ENCODE data around the gene CHN2.

Gene CHN2

DNA sequence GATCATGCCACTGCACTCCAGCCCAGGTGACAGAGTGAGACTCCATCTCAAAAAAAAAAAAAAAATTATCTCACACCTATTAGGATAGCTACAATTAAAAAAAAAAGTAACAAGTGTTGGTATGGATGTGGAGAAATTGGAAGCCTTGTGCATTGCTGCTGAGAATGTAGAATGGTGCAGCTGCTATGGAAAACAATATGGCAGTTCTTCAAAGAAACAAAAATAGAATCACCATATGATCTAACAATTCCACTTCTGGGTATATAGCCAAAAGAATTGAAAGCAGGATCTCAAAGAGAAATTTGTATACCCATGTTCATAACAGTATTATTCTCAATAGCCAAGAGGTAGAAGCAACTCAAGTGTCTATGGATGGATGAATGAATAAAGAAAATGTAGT is 225.4 kb downstream of the CHN2 start:
- Histone ChIP-seq H3K4me1 (ENCODE audit: insufficient read depth, low read length) (peaks cover 8% of the 10 kb centered on the region), H3K36me3 (ENCODE audit: insufficient read depth, low read length) (no peaks in the 10 kb centered on the region), H3K9ac (ENCODE audit: low read depth, low read length) (no peak overlapping the region), H3K9me3 (ENCODE audit: control insufficient read depth, insufficient read depth, low read length) (no peaks in the 10 kb centered on the region)

DNA sequence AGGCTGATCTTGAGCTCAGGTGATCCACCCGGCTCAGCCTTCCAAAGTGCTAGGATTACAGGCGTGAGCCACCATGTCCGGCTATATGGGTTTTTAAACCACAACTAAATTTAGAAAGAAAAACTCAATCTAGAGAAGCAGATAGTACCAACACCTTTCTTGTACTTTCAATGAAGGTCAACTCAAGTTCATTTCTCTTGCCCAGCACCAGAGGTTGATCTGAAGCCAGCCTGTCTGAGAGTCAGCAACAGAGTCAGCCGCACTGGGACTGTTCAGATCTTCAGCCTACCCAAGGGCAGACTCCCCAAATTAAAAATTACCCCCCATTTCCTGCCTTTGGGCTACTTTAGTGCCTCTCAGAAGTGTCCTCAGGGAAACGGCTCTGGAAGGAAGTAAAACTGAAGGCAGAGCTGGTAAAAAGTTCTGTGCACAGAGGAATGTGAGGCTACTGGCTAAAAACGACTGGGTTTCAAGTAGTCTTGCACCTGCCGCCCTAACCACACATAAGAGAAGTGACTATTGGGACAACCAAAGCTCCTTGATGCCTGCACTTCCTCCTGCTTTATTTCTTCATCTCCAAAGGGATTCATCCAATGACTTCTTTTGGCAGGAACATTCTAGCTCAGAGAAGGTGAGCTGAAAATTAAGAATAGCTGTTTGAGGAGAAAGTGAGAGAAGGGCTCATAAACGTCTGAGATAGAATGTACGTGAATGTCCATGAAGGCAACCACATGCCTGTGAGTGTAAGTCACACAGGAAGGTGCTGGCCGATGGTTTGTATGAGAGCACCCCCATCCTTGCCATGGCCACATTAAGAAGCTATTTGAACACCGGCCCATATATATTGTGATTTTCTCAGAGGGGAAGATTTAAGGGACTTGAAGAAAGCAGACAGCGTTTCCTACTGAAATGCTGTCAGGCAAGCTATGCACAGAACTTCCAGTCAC is 226.7 kb downstream of the CHN2 start:
- Histone ChIP-seq H3K9ac (ENCODE audit: low read depth, low read length) (no peak overlapping the region), H3K9me3 (ENCODE audit: control insufficient read depth, insufficient read depth, low read length) (no peaks in the 10 kb centered on the region), H3K36me3 (ENCODE audit: insufficient read depth, low read length) (no peaks in the 10 kb centered on the region), H3K4me1 (ENCODE audit: insufficient read depth, low read length) (peaks cover 8% of the 10 kb centered on the region)

DNA sequence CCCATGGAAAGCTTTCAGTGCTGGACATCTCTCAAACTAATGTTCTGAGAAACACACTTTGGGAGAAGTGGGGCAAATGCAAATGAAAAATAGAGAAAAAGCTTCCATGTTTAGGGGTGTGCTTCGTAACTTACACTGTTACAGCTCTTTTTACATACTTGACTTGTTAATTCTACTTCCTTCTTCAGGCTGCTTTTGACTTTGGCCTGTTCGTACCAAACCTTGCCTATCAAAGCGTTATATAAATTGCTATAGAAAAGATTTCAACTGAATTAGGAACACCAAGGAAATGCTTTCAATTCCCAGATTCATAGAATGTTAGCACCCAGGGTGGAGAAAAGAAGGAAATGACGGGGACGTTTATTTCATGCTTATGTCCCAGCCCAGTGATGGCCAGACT is 228.3 kb downstream of the CHN2 start:
- Histone ChIP-seq H3K9ac (ENCODE audit: low read depth, low read length) (no peak overlapping the region), H3K36me3 (ENCODE audit: insufficient read depth, low read length) (no peaks in the 10 kb centered on the region), H3K9me3 (ENCODE audit: control insufficient read depth, insufficient read depth, low read length) (no peaks in the 10 kb centered on the region), H3K4me1 (ENCODE audit: insufficient read depth, low read length) (peaks cover 8% of the 10 kb centered on the region)

DNA sequence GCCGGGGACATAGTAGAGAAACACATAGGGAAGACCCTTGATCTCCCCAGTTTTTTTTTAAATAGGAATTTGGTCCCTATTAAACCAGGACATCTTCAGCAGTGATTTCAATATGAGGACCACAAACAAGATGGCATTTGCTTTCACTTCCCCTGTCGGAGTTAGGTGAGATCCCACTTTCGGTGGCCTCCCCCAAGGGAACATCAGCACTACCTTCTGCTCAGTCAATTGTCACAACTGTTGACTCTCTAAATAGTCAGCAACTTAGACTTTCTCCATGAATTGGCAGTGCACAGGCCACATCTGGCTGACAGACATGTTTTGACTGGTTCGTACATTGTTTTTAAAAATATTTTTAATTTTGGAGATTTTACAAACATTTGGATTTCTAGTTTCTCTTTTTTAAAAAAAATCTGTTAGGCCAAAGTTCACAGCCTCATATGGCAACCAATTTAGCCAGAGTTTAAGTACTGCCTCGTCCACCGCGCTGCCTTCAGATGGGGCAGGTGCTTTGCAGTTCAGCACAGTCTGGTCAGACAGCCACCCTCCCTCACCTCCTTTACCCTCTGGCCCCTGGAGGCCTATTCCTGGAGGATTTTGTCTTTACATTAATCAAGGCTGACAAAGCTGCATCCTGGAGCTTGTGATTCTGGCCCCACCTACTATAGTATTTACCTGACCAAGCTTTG is 229.9 kb downstream of the CHN2 start:
- no peaks in the 10 kb centered on the region for H3K9me3 ChIP-seq (ENCODE audit: control insufficient read depth, insufficient read depth, low read length)
- H3K9ac ChIP-seq (ENCODE audit: low read depth, low read length): no peak overlapping the region
- no peaks in the 10 kb centered on the region for H3K36me3 ChIP-seq (ENCODE audit: insufficient read depth, low read length)
- peaks cover 8% of the 10 kb centered on the region for H3K4me1 ChIP-seq (ENCODE audit: insufficient read depth, low read length)

DNA sequence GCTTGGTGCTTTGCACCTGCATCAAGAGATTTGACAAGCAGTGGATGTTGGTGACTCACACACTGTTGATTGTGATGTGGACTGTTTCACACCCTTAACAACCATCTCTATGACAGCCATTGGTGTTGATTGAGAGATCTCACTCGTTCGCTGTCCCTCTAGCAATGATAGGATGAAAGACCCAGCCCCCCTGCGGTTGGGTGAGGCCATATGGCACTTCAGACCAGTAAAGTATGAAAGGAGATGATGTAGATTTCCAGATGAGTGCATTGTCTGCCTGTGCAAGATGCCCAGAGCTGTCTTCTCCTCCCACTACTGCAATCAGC is 230.4 kb downstream of the CHN2 start:
- no peak overlapping the region for H3K9ac ChIP-seq (ENCODE audit: low read depth, low read length)
- H3K4me1 ChIP-seq (ENCODE audit: insufficient read depth, low read length): peaks cover 8% of the 10 kb centered on the region
- no peaks in the 10 kb centered on the region for H3K36me3 ChIP-seq (ENCODE audit: insufficient read depth, low read length)
- H3K9me3 ChIP-seq (ENCODE audit: control insufficient read depth, insufficient read depth, low read length): no peaks in the 10 kb centered on the region

DNA sequence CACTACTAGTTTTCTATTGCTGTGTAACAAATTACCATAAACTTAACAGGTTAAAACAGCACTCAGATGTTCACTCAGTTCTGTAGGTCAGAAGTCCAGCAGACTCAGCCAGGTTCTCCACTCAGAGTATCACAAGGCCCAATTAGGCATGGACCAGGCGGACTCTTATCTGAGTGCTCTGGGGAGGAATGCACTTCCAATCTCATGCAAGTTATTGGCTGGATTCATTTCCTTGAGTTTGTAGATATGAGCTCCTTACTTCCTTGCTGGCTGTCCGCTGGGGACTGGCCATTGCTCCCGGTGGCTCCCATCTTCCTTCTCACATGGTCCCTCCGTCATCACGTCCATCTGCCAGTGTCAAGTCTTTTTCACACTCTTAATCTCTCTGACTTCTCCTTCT is 232.0 kb downstream of the CHN2 start:
- Histone ChIP-seq H3K4me1 (ENCODE audit: insufficient read depth, low read length) (peaks cover 8% of the 10 kb centered on the region), H3K9me3 (ENCODE audit: control insufficient read depth, insufficient read depth, low read length) (no peaks in the 10 kb centered on the region), H3K36me3 (ENCODE audit: insufficient read depth, low read length) (no peaks in the 10 kb centered on the region), H3K9ac (ENCODE audit: low read depth, low read length) (no peak overlapping the region)

DNA sequence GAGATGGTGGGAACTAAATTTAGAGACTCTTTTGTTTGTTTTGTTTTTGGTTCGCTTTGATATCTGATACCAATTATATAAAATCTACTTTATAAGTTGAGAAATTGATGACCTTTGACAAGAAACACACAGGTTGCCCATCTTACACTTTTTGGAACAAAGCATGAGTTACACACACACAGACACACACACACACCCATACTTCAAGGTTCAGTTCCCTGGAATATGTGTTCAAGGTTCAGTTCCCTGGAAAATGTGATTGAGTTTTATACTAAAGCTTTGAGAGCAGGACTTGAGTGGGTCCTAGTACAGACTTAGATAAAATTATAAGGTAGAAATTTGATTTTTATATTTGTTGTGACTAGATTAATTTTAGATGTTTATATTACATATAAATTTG is 234.8 kb downstream of the CHN2 start:
- Histone ChIP-seq H3K9ac (ENCODE audit: low read depth, low read length) (no peak overlapping the region), H3K4me1 (ENCODE audit: insufficient read depth, low read length) (no peaks in the 10 kb centered on the region), H3K36me3 (ENCODE audit: insufficient read depth, low read length) (no peaks in the 10 kb centered on the region), H3K9me3 (ENCODE audit: control insufficient read depth, insufficient read depth, low read length) (no peaks in the 10 kb centered on the region)

DNA sequence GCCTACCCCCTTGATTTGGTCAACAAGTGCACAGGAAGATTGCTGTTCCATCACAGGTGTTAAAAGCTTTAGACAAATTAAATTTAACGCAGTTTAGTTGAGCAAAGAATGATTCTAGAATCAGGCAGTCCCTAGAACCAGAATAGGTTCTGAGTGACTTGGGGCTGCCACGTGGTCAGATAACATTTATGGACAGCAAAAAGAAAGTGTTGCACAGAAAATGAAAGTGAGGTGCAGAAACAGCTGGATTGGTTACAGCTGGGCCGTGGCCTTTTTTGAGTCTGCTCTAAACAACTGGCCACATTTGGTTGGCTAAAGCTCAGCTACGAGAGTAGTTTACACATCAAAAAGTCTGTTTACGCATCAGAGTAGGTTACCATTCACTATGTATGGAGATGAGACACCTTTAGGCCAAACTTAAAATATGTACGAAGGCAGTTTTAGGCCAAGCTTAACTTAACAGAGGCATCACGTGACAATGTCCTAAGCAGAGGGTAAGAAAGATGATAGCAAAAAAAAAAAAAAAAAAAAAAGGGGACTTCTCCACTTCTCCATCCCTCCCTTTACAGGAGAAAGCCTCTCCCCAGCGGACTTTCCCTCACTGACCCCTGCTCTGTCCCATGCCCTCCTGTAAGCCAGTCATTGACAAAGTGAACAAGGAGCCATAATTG is 235.8 kb downstream of the CHN2 start:
- Histone ChIP-seq H3K9ac (ENCODE audit: low read depth, low read length) (no peak overlapping the region), H3K9me3 (ENCODE audit: control insufficient read depth, insufficient read depth, low read length) (no peaks in the 10 kb centered on the region), H3K36me3 (ENCODE audit: insufficient read depth, low read length) (no peaks in the 10 kb centered on the region), H3K4me1 (ENCODE audit: insufficient read depth, low read length) (no peaks in the 10 kb centered on the region)

DNA sequence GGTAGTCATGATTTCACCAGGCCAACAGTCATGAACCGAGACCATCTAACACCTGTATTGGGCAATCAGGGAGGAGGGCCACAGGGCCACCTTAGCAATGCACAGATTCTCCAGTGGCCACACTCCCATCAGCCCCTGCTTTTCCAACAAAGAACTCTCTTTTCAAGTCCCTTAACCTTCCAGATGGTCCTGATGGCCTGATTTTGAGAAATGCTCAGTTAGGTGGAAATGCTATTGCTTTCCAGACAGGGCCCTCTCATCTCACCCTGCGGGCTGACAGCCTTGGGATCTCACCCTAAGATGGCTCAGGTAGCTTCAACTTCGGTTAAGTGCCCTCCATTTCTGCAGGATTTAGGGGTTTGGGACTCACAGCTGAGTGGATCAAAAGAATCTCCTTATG is 237.1 kb downstream of the CHN2 start:
- no peaks in the 10 kb centered on the region for H3K36me3 ChIP-seq (ENCODE audit: insufficient read depth, low read length)
- H3K9me3 ChIP-seq (ENCODE audit: control insufficient read depth, insufficient read depth, low read length): no peaks in the 10 kb centered on the region
- H3K4me1 ChIP-seq (ENCODE audit: insufficient read depth, low read length): no peaks in the 10 kb centered on the region
- no peak overlapping the region for H3K9ac ChIP-seq (ENCODE audit: low read depth, low read length)

DNA sequence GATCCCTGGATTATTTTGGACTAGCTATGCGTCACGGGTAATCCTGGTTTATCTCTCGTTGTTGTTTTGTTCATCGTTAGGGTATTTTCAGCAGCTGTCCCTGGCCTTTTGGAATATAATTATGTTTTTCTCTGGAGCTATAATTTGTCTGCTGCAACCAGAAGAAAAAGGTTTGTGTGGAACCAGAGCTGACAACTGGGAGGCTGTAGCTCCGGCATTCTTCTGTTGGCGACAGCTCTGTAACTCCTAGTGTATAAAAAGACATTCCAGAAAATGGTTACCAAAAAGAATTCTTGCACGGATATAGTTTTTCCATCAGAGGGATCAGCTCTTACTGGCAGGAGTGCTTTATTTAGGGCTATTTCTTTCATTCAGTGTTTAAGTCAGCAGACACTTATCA is 238.1 kb downstream of the CHN2 start:
- no peaks in the 10 kb centered on the region for H3K9me3 ChIP-seq (ENCODE audit: control insufficient read depth, insufficient read depth, low read length)
- no peak overlapping the region for H3K9ac ChIP-seq (ENCODE audit: low read depth, low read length)
- no peaks in the 10 kb centered on the region for H3K4me1 ChIP-seq (ENCODE audit: insufficient read depth, low read length)
- H3K36me3 ChIP-seq (ENCODE audit: insufficient read depth, low read length): no peaks in the 10 kb centered on the region

DNA sequence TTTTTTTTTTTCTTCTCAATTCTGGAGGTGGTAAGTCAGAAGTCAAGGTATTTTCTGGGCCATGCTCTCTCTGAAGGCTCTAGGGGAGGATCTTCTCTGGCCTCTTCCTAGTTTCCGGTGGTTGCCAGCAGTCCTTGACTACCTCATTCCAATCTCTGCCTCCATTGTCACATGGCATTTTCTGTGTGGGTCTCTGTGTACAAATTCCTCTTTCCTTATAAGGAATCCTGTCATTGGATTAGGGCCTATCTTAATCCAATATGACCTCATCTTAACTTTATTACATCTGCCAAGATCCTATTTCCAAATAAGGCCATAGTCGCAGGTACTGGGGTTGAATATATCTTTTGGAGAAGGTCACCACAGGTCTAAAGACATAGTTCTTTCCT is 239.8 kb downstream of the CHN2 start:
- H3K9ac ChIP-seq (ENCODE audit: low read depth, low read length): no peak overlapping the region
- H3K36me3 ChIP-seq (ENCODE audit: insufficient read depth, low read length): no peaks in the 10 kb centered on the region
- no peaks in the 10 kb centered on the region for H3K4me1 ChIP-seq (ENCODE audit: insufficient read depth, low read length)
- no peaks in the 10 kb centered on the region for H3K9me3 ChIP-seq (ENCODE audit: control insufficient read depth, insufficient read depth, low read length)

DNA sequence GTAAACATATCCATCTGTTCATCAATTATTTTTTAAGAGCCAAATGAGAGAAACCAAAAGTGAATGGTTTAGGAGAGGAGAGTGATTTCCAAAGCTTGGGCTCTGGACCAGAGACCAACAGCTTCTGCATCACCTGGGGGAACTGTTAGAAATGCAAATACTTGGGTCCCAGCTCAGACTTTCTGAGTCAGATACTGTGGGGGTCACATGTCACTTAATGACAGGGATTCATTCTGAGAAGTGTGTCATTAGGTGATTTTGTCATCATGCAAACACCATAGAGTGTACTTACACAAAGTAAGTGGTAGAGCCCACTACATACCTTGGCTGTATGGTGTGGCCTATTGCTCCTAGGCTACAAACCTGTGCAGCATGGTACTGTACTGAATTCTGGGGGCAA is 240.6 kb downstream of the CHN2 start:
- Histone ChIP-seq H3K4me1 (ENCODE audit: insufficient read depth, low read length) (no peaks in the 10 kb centered on the region), H3K36me3 (ENCODE audit: insufficient read depth, low read length) (no peaks in the 10 kb centered on the region), H3K9me3 (ENCODE audit: control insufficient read depth, insufficient read depth, low read length) (no peaks in the 10 kb centered on the region), H3K9ac (ENCODE audit: low read depth, low read length) (no peak overlapping the region)

DNA sequence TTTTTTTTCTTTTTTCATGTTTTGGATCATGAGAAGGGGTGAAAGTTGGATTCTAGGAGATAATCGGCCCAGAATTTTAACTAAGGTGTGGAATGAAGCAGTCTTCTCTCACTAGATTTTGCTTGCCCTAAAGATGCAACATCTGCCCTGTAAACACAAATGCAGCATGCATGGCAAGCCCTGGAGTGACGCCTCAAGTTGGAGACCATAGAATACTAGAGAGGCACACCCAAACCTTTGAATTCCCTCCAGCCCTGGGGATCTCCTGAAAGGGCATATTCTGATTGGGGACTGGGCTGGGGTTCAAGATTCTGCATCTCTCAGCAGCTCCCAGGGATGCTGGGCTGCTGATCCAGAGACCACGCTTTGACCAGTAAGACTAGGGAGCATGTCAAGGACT is 241.3 kb downstream of the CHN2 start:
- H3K4me1 ChIP-seq (ENCODE audit: insufficient read depth, low read length): no peaks in the 10 kb centered on the region
- H3K9me3 ChIP-seq (ENCODE audit: control insufficient read depth, insufficient read depth, low read length): no peaks in the 10 kb centered on the region
- no peak overlapping the region for H3K9ac ChIP-seq (ENCODE audit: low read depth, low read length)
- H3K36me3 ChIP-seq (ENCODE audit: insufficient read depth, low read length): no peaks in the 10 kb centered on the region

DNA sequence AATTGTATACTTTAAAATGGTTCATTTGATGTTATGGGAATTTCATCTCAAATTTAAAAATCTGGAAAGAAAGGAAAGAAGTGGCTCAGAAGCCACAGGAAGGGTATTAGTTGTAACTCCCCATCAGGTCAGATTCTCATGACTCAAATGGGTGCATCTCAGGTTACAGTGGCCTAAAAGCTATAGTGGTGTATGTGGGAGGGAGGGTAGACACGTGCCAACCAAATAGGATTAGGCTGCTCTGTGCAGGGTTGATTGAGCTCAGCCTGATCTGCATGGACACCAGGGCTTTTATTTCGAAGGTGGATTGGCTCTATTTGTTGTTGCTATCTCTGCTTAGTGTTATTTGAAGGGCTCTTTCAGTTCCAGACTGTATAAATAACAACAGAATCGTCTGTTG is 247.6 kb downstream of the CHN2 start:
- Histone ChIP-seq H3K4me1 (ENCODE audit: insufficient read depth, low read length) (peaks cover 11% of the 10 kb centered on the region; the same call in 1 of the 2 replicates), H3K9ac (ENCODE audit: low read depth, low read length) (no peak overlapping the region), H3K36me3 (ENCODE audit: insufficient read depth, low read length) (no peaks in the 10 kb centered on the region), H3K9me3 (ENCODE audit: control insufficient read depth, insufficient read depth, low read length) (no peaks in the 10 kb centered on the region)

DNA sequence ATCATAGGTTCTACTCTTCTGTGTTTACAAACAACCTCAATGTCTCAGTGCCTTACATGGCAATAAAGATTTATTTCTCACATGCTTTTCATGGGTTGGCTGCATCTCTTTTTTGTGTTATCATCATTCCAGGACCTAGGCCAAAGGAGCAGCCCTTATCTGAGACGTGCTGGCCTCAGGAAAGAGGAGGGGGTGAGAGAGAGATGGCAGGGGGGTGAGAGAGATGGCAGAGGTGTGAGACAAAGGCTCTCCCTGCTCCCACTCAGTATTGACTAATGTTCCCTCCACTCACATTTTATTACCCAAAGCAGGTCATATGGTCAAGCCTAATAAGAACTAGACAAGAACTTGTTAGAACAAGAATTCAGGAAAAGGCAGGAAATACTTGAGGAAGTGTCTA is 249.0 kb downstream of the CHN2 start:
- H3K4me1 ChIP-seq (ENCODE audit: insufficient read depth, low read length): peaks cover 11% of the 10 kb centered on the region; the same call in 1 of the 2 replicates
- H3K9me3 ChIP-seq (ENCODE audit: control insufficient read depth, insufficient read depth, low read length): no peaks in the 10 kb centered on the region
- no peaks in the 10 kb centered on the region for H3K36me3 ChIP-seq (ENCODE audit: insufficient read depth, low read length)
- H3K9ac ChIP-seq (ENCODE audit: low read depth, low read length): no peak overlapping the region

Data from ES-I3 (cell line).